ENCODE data around the gene ANO7. TPM values are rescaled to one million over a fixed set of nuclear protein-coding genes. Genes with fewer than 3 reads are reported as not detected.

The ANO7 gene
- total and polyA plus RNA-seq, 2 of the 13 experiments (the other 11 are each of a cell fraction or from before 2014, with no cell fraction given), result 4.1 to 4.9 TPM

DNA sequence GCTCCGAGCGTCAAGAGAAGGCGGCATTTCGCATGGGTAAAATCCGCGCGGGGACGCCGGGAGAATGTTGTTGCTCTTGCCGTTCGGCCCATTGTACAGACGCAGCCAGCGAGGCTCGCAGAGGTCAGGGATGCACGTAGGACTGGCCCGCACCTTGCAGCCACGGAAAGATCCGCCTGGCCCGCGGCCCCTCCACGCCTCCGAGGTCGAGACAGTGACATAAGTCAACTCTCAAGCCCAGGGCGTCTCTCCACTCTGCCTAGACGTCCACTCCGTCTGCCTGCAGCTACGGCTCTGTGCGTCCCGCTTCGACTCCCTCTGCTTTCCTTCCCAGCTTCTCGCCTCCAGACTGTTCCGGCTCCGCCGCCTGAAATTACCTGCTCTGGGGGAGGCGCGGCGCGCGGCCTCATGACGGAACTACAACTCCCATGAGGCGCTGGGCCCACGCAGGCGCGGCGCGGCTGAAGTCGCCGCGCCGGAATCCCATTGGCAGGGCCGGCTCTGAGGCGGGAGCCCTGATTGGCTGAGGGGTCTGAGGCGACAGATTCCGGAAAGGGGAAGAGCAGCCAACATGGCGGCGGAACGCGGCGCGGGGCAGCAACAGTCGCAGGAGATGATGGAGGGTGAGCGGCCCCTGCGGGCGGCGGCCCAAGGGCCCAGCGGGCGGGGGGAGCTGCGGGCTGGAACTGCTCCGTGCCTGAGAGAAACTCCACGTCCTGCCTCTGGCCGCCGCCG is 38.4 kb upstream of the ANO7 start, which contains the start of gene PPP1R7 (continued):
- TF ChIP-seq, protein P1, sequence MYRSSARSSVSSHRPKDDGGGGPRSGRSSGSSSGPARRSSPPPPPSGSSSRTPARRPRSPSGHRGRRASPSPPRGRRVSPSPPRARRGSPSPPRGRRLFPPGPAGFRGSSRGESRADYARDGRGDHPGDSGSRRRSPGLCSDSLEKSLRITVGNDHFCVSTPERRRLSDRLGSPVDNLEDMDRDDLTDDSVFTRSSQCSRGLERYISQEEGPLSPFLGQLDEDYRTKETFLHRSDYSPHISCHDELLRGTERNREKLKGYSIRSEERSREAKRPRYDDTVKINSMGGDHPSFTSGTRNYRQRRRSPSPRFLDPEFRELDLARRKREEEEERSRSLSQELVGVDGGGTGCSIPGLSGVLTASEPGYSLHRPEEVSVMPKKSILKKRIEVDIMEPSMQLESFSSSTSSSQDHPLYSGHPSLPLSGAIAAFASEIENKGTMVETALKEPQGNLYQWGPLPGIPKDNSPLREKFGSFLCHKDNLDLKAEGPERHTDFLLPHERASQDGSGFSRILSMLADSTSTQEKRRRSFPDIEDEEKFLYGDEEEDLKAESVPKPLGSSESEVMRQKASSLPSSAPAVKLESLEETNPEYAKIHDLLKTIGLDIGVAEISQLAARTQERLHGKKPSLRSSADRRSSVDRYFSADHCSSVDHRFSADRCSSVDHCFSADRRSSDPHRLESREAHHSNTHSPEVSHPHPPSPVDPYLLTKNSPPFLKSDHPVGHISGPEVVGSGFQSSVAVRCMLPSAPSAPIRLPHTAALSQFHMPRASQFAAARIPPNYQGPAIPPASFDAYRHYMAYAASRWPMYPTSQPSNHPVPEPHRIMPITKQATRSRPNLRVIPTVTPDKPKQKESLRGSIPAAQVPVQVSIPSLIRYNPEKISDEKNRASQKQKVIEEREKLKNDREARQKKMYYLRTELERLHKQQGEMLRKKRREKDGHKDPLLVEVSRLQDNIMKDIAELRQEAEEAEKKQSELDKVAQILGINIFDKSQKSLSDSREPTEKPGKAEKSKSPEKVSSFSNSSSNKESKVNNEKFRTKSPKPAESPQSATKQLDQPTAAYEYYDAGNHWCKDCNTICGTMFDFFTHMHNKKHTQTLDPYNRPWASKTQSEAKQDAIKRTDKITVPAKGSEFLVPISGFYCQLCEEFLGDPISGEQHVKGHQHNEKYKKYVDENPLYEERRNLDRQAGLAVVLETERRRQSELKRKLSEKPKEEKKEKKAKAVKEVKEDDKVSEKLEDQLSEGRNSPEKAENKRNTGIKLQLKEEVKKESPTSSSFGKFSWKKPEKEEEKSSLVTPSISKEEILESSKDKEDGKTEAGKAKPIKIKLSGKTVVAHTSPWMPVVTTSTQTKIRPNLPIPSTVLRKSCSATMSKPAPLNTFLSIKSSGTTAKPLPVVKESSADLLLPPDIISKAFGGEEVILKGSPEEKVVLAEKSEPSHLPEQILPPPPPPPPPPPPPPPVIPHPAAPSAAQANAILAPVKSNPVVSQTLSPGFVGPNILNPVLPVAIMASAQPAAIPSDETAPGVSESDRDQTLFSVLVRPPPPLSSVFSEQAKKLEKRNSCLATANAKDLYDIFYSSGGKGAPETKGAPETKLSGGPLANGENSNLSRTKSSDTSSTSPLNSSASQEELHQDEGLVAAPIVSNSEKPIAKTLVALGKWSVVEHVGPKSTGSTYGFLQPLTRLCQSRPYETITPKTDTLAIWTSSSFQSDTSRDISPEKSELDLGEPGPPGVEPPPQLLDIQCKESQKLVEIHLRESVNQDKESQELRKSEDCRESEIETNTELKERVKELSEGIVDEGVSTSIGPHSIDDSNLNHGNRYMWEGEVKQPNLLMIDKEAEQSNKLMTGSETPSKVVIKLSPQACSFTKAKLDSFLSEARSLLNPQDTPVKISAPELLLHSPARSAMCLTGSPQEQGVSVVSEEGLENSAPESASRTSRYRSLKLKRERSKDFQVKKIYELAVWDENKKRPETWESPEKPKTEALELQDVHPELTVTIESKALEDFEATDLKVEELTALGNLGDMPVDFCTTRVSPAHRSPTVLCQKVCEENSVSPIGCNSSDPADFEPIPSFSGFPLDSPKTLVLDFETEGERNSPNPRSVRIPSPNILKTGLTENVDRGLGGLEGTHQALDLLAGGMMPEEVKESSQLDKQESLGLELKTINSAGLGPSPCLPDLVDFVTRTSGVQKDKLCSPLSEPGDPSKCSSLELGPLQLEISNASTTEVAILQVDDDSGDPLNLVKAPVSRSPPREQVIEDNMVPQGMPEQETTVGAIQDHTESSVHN (CRISPR knock-in tag; IDR thresholded peaks at IDR 0.05), result no peak
- TF ChIP-seq ZNF558 (CRISPR knock-in tag; IDR thresholded peaks at IDR 0.05; ENCODE audit: borderline replicate concordance), result no peak; the same call in 1 of the 2 replicates
- TF ChIP-seq SKI (IDR thresholded peaks at IDR 0.05; ENCODE audit: partially characterized antibody), result no peak
- TF ChIP-seq ZNF362 (CRISPR knock-in tag; IDR thresholded peaks at IDR 0.05; ENCODE audit: borderline replicate concordance), result no peak
- no peak for TF ChIP-seq NBN (conservative IDR thresholded peaks at IDR 0.05)
- TF ChIP-seq MEIS2 (CRISPR knock-in tag; IDR thresholded peaks at IDR 0.05), result peak; percentile 88
- no peak for TF ChIP-seq NPAS2 (CRISPR knock-in tag; IDR thresholded peaks at IDR 0.05; ENCODE audit: borderline replicate concordance)
- TF ChIP-seq CEBPG (CRISPR knock-in tag; IDR thresholded peaks at IDR 0.05), result 0 out of 2 replicates have a peak, but pooled peaks have one; percentile 3
- TF ChIP-seq, protein P2, sequence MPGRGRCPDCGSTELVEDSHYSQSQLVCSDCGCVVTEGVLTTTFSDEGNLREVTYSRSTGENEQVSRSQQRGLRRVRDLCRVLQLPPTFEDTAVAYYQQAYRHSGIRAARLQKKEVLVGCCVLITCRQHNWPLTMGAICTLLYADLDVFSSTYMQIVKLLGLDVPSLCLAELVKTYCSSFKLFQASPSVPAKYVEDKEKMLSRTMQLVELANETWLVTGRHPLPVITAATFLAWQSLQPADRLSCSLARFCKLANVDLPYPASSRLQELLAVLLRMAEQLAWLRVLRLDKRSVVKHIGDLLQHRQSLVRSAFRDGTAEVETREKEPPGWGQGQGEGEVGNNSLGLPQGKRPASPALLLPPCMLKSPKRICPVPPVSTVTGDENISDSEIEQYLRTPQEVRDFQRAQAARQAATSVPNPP (CRISPR knock-in tag; IDR thresholded peaks at IDR 0.05), result peak; percentile 79; the same call in 1 of the 2 replicates
- TF ChIP-seq, protein P3, sequence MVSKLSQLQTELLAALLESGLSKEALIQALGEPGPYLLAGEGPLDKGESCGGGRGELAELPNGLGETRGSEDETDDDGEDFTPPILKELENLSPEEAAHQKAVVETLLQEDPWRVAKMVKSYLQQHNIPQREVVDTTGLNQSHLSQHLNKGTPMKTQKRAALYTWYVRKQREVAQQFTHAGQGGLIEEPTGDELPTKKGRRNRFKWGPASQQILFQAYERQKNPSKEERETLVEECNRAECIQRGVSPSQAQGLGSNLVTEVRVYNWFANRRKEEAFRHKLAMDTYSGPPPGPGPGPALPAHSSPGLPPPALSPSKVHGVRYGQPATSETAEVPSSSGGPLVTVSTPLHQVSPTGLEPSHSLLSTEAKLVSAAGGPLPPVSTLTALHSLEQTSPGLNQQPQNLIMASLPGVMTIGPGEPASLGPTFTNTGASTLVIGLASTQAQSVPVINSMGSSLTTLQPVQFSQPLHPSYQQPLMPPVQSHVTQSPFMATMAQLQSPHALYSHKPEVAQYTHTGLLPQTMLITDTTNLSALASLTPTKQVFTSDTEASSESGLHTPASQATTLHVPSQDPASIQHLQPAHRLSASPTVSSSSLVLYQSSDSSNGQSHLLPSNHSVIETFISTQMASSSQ (IDR thresholded peaks at IDR 0.05; ENCODE audit: low read depth), result no peak
- TF ChIP-seq, protein P3 (CRISPR knock-in tag; IDR thresholded peaks at IDR 0.05; ENCODE audit: borderline replicate concordance), result no peak; the same call in 1 of the 2 replicates
- 0 out of 2 replicates have a peak, but pooled peaks have one; percentile 30 for TF ChIP-seq ELF3 (CRISPR knock-in tag; IDR thresholded peaks at IDR 0.05)
- TF ChIP-seq TBX2 (CRISPR knock-in tag; IDR thresholded peaks at IDR 0.05; ENCODE audit: borderline replicate concordance), result peak; percentile 30; the same call in 1 of the 2 replicates
- no peak for TF ChIP-seq ZFP62 (CRISPR knock-in tag; IDR thresholded peaks at IDR 0.05)
